Panc1 (cell line): ENCODE results near the gene RNF111. TPM values are rescaled to one million over a fixed set of nuclear protein-coding genes. Genes with fewer than 3 reads are reported as not detected.

ENCODE experiments used
- ATAC-seq: fragments of 200-7000 bp; cut with Tn5 transposase; 2 replicates; pipeline ENCODE4 v1.9.1; 2020; ENCODE audit warnings: mild to moderate bottlenecking, moderate library complexity
- BruUV-seq: library from RNA; stranded (reverse); fragments of 400-500 nt; replicated peaks from 2 replicates; lab custom pipeline; 2021; lab: Mats Ljungman, UMichigan
- CTCF ChIA-PET: fragments of 300-600 bp; sonication (Branson Sonifier 250); formaldehyde crosslinking; loops from one replicate; lab custom pipeline; 2022; ENCODE audit warnings: antibody characterized with exemption; lab: Charles Lee
- POLR2A ChIA-PET: fragments of 300-600 bp; sonication (Branson Sonifier 250); formaldehyde crosslinking; loops from one replicate; lab custom pipeline; 2022; ENCODE audit warnings: antibody characterized with exemption; lab: Charles Lee
- DNase-seq: peaks from one replicate; pipeline ENCODE4 v3.0.0-alpha.2; 2010; ENCODE audit warnings: low read depth, low spot score
- H3K27ac ChIP-seq: 2 replicates; pipeline ENCODE4 v1.5.1; 2011; ENCODE audit warnings: mild to moderate bottlenecking, low read length, inconsistent platforms
- H3K27me3 ChIP-seq: fragments of 200-500 bp; sonication (Bioruptor generic); 2 replicates; pipeline ENCODE4 v1.6.0; 2014; ENCODE audit warnings: low read length, inconsistent platforms; ENCODE audit not compliant: control insufficient read depth, insufficient read depth
- H3K36me3 ChIP-seq: fragments of 200-500 bp; sonication (Bioruptor generic); 2 replicates; pipeline ENCODE4 v1.5.1; 2014; ENCODE audit warnings: inconsistent platforms, mild to moderate bottlenecking, low read length, moderate library complexity; ENCODE audit not compliant: control insufficient read depth, insufficient read depth
- H3K4me1 ChIP-seq: 2 replicates; pipeline ENCODE4 v1.5.1; 2011; ENCODE audit warnings: inconsistent platforms, mild to moderate bottlenecking, low read length, moderate library complexity; ENCODE audit not compliant: control insufficient read depth, insufficient read depth
- H3K4me3 ChIP-seq, 2 experiments: 2 replicates each; pipeline ENCODE4 v1.5.1; 2011 to 2012; ENCODE audit warnings: low read depth in 2 of 2, low read length in 2 of 2, mild to moderate bottlenecking in 2 of 2, inconsistent platforms in 1 of 2, moderate library complexity in 1 of 2
- H3K9me3 ChIP-seq: fragments of 200-500 bp; sonication (Bioruptor generic); 2 replicates; pipeline ENCODE4 v1.5.1; 2014; ENCODE audit warnings: low read depth, mild to moderate bottlenecking, inconsistent platforms, low read length, moderate library complexity; ENCODE audit not compliant: control insufficient read depth, insufficient read depth
- CTCF ChIP-seq: fragments of 450-650 bp; IDR thresholded peaks from 2 replicates; pipeline ENCODE4 v1.5.1; 2017; ENCODE audit warnings: mild to moderate bottlenecking
- POLR2AphosphoS5 ChIP-seq: IDR thresholded peaks from 2 replicates; pipeline ENCODE4 v1.6.1; 2012; ENCODE audit warnings: mild to moderate bottlenecking, low read depth, low read length, moderate library complexity
- REST ChIP-seq, 2 experiments: IDR thresholded peaks; 2 replicates each; pipeline ENCODE4 v1.6.1; 2011 to 2012; ENCODE audit warnings: low read depth in 2 of 2, control low read depth in 1 of 2, low read length in 1 of 2, mild to moderate bottlenecking in 1 of 2, moderate library complexity in 1 of 2; ENCODE audit not compliant: insufficient read depth in 1 of 2
- SIN3A ChIP-seq: IDR thresholded peaks from 2 replicates; pipeline ENCODE4 v1.6.1; 2012; ENCODE audit warnings: low read depth, mild to moderate bottlenecking, low read length, moderate library complexity, borderline replicate concordance; ENCODE audit not compliant: insufficient read depth
- TCF7L2 ChIP-seq: IDR thresholded peaks from 2 replicates; pipeline ENCODE4 v1.6.1; 2011; ENCODE audit warnings: mild to moderate bottlenecking, low read depth, low read length, inconsistent platforms
- in situ Hi-C: cut with HindIII; loops from 2 replicates; pipeline ENCODE4 v1.10.0; 2016; ENCODE audit warnings: low sequenced_read_pairs, low pct_unique_long_range_greater_than_20kb
- intact Hi-C: fragments of 100-400 bp; cut with micrococcal nuclease; formaldehyde crosslinking; loops from one replicate; pipeline ENCODE4 v1.10.0; 2022; ENCODE audit not compliant: unreplicated experiment
- total RNA-seq: library from RNA; stranded (reverse); gene quantifications from one replicate; pipeline ENCODE4 v1.2.1, GENCODE V29; 2021; ENCODE audit not compliant: unreplicated experiment

Gene RNF111
- total RNA-seq, 1 experiment from 2014 or later = 37.2 TPM

- no peaks in the 10 kb centered on the region for H3K27me3 ChIP-seq
- in situ Hi-C loops (no loop called here), intact Hi-C loops (no loop called here)
- BruUV-seq = no TSS peak
- ChIA-PET CTCF (no interaction called here), POLR2A (no interaction called here)
- H3K9me3 ChIP-seq = no peaks in the 10 kb centered on the region
- H3K4me3 ChIP-seq = no peak overlapping the region
- DNase-seq = no peak
- no peaks in the 10 kb centered on the region for H3K4me1 ChIP-seq
- ATAC-seq = no peak
- H3K36me3 ChIP-seq = no peaks in the 10 kb centered on the region
- TF ChIP-seq POLR2AphosphoS5 (no peak), TCF7L2 (no peak), CTCF (no peak), REST (IDR thresholded peaks at IDR 0.05; ENCODE audit: insufficient read depth in 1 of 2, low read depth in 2 of 2, low read length in 1 of 2) (no peak), SIN3A (no peak)
- H3K27ac ChIP-seq = no peak overlapping the region
These were observed 26.6 kb downstream of the RNF111 start for GRCh38 chr15:59014068-59014467.

- BruUV-seq = no TSS peak
- no peak for DNase-seq
- Histone ChIP-seq H3K36me3 (no peaks in the 10 kb centered on the region), H3K4me3 (no peak overlapping the region), H3K4me1 (no peaks in the 10 kb centered on the region), H3K27ac (no peak overlapping the region), H3K27me3 (no peaks in the 10 kb centered on the region), H3K9me3 (no peaks in the 10 kb centered on the region)
- ChIA-PET CTCF (no interaction called here), POLR2A (no interaction called here)
- ATAC-seq = no peak
- in situ Hi-C loops (no loop called here), intact Hi-C loops (no loop called here)
- no peak for TF ChIP-seq POLR2AphosphoS5
- TF ChIP-seq CTCF = no peak
- TF ChIP-seq REST (IDR thresholded peaks at IDR 0.05; ENCODE audit: insufficient read depth in 1 of 2, low read depth in 2 of 2, low read length in 1 of 2) = no peak
- no peak for TF ChIP-seq TCF7L2
- TF ChIP-seq SIN3A = no peak
These were observed 30.0 kb downstream of the RNF111 start for GRCh38 chr15:59017449-59017848.
